Lower lobe of right lung (tissue), 2 donors: ENCODE results near the gene HTT. TPM values are rescaled to one million over a fixed set of nuclear protein-coding genes. Genes with fewer than 3 reads are reported as not detected.

Experiments
- ATAC-seq, 2 donors: fragments of 200-7000 bp; cut with Tn5 transposase; one replicate each; pipeline ENCODE4 v1.9.1; 2020 to 2022; ENCODE audit warnings: mild to moderate bottlenecking in 2 of 2, moderate library complexity in 2 of 2
- DNase-seq: peaks from one replicate; pipeline ENCODE4 v3.0.0-alpha.2; 2020
- H3K27ac ChIP-seq: fragments of 200-600 bp; one replicate; pipeline ENCODE4 v1.8.0; 2022
- H3K27me3 ChIP-seq: fragments of 200-600 bp; one replicate; pipeline ENCODE4 v1.8.0; 2022; ENCODE audit warnings: low read depth
- H3K36me3 ChIP-seq: fragments of 200-600 bp; one replicate; pipeline ENCODE4 v1.8.0; 2022; ENCODE audit warnings: mild to moderate bottlenecking
- H3K4me1 ChIP-seq: fragments of 200-600 bp; one replicate; pipeline ENCODE4 v1.8.0; 2022
- H3K4me3 ChIP-seq: fragments of 200-600 bp; one replicate; pipeline ENCODE4 v1.8.0; 2022; ENCODE audit warnings: mild to moderate bottlenecking
- H3K9me3 ChIP-seq: fragments of 200-600 bp; one replicate; pipeline ENCODE4 v1.8.0; 2022
- intact Hi-C: fragments of 100-400 bp; cut with DNase I; formaldehyde crosslinking; loops from one replicate; pipeline ENCODE4 v1.11.0; 2022
- total RNA-seq: library from RNA; stranded (reverse); fragmentation: NEBNext Ultra II Directional; extraction: Animal tissue kit (Norgen Biotek cat#: 25700); gene quantifications from one replicate; pipeline ENCODE4 v1.2.1, GENCODE V29; 2021
- TF ChIP-seq, protein P1 (sequence below): fragments of 200-600 bp; IDR thresholded peaks from one replicate; pipeline ENCODE4 v1.8.0; 2022; ENCODE audit warnings: antibody characterized with exemption, mild to moderate bottlenecking
- donor health status: DM: no; HTN: yes; CAD: no; lungs with severe emphysema.

HTT gene
- total RNA-seq, 1 donor from 2014 or later, result 73.1 TPM

DNA sequence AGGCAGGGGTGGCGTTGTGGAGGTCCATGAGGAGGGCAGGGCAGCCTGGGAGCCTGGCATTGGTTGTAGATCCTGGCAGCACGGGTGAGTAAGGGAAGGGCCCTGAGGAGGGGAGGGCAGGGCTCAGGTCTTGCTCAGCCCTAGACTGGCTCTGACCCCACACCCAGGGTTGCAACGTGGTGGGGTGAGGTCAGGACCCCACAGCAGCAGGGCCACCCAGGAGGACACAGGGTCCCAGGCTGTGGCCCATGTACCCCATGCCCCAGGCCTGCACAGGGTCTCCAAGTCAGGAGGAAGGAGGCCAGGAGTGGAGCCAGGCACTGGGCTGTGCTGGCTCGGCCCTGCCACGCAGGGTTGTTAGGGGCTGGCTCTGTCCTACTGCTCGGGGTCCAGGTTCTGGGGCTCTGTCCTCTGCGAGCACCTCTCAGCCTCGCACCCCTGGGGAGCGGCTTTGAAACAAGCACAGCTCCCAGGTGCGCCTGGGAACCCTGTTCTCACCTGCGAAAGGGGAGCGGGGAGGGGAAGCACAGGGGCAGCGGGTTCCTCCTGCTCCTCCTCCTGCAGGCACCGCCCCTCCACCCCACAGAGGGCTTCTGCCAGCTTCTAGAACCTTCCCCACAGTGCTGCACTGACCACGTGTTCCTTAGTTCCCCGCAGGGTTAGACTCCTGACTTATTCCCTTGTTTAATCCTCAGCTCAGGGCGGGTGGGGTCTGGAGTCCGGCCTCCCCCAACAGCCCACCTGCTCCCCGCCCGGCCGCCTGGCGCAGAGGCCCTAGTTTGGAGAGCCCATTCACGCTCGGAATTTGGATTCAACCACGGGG lies 194.8 kb downstream of the HTT start:
- Histone ChIP-seq H3K9me3 (no peaks in the 10 kb centered on the region), H3K36me3 (no peaks in the 10 kb centered on the region), H3K4me3 (no peak overlapping the region), H3K4me1 (no peaks in the 10 kb centered on the region), H3K27me3 (no peaks in the 10 kb centered on the region), H3K27ac (no peak overlapping the region)
- TF ChIP-seq, protein P1, sequence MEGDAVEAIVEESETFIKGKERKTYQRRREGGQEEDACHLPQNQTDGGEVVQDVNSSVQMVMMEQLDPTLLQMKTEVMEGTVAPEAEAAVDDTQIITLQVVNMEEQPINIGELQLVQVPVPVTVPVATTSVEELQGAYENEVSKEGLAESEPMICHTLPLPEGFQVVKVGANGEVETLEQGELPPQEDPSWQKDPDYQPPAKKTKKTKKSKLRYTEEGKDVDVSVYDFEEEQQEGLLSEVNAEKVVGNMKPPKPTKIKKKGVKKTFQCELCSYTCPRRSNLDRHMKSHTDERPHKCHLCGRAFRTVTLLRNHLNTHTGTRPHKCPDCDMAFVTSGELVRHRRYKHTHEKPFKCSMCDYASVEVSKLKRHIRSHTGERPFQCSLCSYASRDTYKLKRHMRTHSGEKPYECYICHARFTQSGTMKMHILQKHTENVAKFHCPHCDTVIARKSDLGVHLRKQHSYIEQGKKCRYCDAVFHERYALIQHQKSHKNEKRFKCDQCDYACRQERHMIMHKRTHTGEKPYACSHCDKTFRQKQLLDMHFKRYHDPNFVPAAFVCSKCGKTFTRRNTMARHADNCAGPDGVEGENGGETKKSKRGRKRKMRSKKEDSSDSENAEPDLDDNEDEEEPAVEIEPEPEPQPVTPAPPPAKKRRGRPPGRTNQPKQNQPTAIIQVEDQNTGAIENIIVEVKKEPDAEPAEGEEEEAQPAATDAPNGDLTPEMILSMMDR, result no peak
- intact Hi-C loops, result no loop called here
- ATAC-seq (peak; percentile 19 to 39), DNase-seq (no peak)

- Histone ChIP-seq H3K4me1 (no peaks in the 10 kb centered on the region), H3K4me3 (no peak overlapping the region), H3K27ac (no peak overlapping the region), H3K27me3 (no peaks in the 10 kb centered on the region), H3K9me3 (no peaks in the 10 kb centered on the region), H3K36me3 (no peaks in the 10 kb centered on the region)
- intact Hi-C loops, result no loop called here
- ATAC-seq (peak; percentile 18 to 49), DNase-seq (no peak)
- TF ChIP-seq, protein P1, result no peak
These were observed 195.6 kb downstream of the HTT start for GRCh38 chr4:3269991-3270611.

GRCh38 chr4:3271131-3271530 lies 196.7 kb downstream of the HTT start:
- no peak for DNase-seq
- no peaks in the 10 kb centered on the region for H3K4me1 ChIP-seq
- no peak overlapping the region for H3K27ac ChIP-seq
- TF ChIP-seq, protein P1, result no peak
- no peak for ATAC-seq
- H3K9me3 ChIP-seq, result no peaks in the 10 kb centered on the region
- no peaks in the 10 kb centered on the region for H3K36me3 ChIP-seq
- H3K27me3 ChIP-seq, result no peaks in the 10 kb centered on the region
- H3K4me3 ChIP-seq, result no peak overlapping the region
- intact Hi-C loops, result no loop called here

DNA sequence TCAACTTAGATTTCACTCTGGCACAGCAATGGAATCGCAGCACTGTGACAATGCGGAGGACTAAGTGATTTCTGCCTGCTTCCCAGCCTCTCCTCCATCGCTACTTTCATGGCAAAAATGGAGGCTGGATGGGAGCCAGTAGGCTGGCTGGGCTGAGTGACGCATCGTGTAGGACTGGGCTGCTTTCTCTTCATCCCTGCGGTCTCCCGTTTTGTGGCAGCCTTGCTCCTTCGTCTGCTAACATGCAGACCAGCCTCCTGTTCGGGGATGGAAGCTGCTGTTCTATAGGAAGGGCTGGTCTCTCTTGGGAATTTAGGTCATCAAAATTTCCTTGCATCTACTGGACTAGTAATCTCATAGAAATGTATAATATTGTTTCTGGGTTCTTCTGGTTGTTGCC lies 202.5 kb downstream of the HTT start:
- Histone ChIP-seq H3K27me3 (no peaks in the 10 kb centered on the region), H3K36me3 (no peaks in the 10 kb centered on the region), H3K4me3 (no peak overlapping the region), H3K9me3 (no peaks in the 10 kb centered on the region), H3K4me1 (no peaks in the 10 kb centered on the region), H3K27ac (no peak overlapping the region)
- ATAC-seq, result no peak
- intact Hi-C loops, result no loop called here
- DNase-seq, result no peak
- TF ChIP-seq, protein P1, result no peak

DNA sequence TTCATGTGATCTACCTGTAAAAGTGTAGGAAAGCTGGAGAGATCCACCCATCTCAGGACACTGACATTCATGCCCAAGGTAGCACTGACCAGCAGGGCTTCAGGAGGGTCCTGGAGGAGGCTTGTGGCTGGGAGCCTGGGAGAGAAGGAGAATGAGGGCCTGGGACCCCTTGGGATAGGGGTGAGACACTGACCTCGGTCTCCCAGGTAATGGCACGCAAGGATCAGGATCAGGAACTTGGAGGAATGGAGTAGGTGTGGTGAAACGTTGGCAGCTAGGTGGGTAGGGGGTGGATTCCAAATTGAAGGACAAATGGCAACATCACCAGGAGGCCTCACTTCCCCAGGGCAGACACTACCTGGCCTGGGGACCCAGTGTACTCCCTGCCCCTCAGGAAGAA lies 206.0 kb downstream of the HTT start:
- Histone ChIP-seq H3K9me3 (no peaks in the 10 kb centered on the region), H3K27ac (no peak overlapping the region), H3K4me1 (no peaks in the 10 kb centered on the region), H3K36me3 (no peaks in the 10 kb centered on the region), H3K27me3 (no peaks in the 10 kb centered on the region), H3K4me3 (no peak overlapping the region)
- DNase-seq (no peak), ATAC-seq (no peak)
- TF ChIP-seq, protein P1, result no peak
- intact Hi-C loops, result no loop called here
